Neural cell (in vitro differentiated cells): Measurements from ENCODE around the gene OBI1. TPM values are rescaled to one million over a fixed set of nuclear protein-coding genes. Genes with fewer than 3 reads are reported as not detected.

ENCODE experiments used
- H2AFZ ChIP-seq: fragments of 200-600, 300-800 bp; sonication (generic), shearing (Covaris generic); 2 replicates; pipeline ENCODE4 v1.6.0; 2014; ENCODE audit warnings: low read depth, mild to moderate bottlenecking, antibody characterized with exemption, low read length, moderate library complexity
- H3F3A ChIP-seq: fragments of 200-600 bp; shearing (Covaris generic); 2 replicates; pipeline ENCODE4 v1.6.1; 2016; ENCODE audit warnings: mild to moderate bottlenecking, moderate library complexity, mixed read lengths, antibody characterized with exemption, low read length; ENCODE audit not compliant: insufficient read depth, poor library complexity, severe bottlenecking
- H3K27ac ChIP-seq: fragments of 200-600, 300-800 bp; sonication (generic), shearing (Covaris generic); 2 replicates; pipeline ENCODE4 v1.5.1; 2014; ENCODE audit warnings: mild to moderate bottlenecking, low read length, moderate library complexity
- H3K27me3 ChIP-seq: fragments of 300-800, 200-600 bp; sonication (generic), shearing (Covaris generic); 2 replicates; pipeline ENCODE4 v1.6.0; 2014; ENCODE audit warnings: mild to moderate bottlenecking, low read depth, low read length, moderate library complexity; ENCODE audit not compliant: insufficient read depth
- H3K36me3 ChIP-seq: fragments of 300-800, 200-600 bp; sonication (generic), shearing (Covaris generic); 2 replicates; pipeline ENCODE4 v1.5.1; 2014; ENCODE audit warnings: mild to moderate bottlenecking, antibody characterized with exemption, low read length, moderate library complexity; ENCODE audit not compliant: insufficient read depth
- H3K4me2 ChIP-seq: fragments of 300-800, 200-600 bp; sonication (generic), shearing (Covaris generic); 2 replicates; pipeline ENCODE4 v1.6.0; 2014; ENCODE audit warnings: mild to moderate bottlenecking, low read length
- H3K4me3 ChIP-seq: fragments of 300-800, 200-600 bp; sonication (generic), shearing (Covaris generic); 2 replicates; pipeline ENCODE4 v1.5.1; 2014; ENCODE audit warnings: mild to moderate bottlenecking, low read length, moderate library complexity
- H3K79me2 ChIP-seq: fragments of 200-600 bp; shearing (Covaris generic); replicated peaks from 2 replicates; pipeline ENCODE4 v1.6.0; 2014; ENCODE audit warnings: mild to moderate bottlenecking, low read length, moderate library complexity; ENCODE audit not compliant: insufficient read depth
- H3K9ac ChIP-seq: fragments of 300-800, 200-600 bp; sonication (generic), shearing (Covaris generic); 2 replicates; pipeline ENCODE4 v1.6.1; 2016; ENCODE audit warnings: mild to moderate bottlenecking, low read length, mixed read lengths
- H3K9me2 ChIP-seq: fragments of 200-600 bp; shearing (Covaris generic); 2 replicates; pipeline ENCODE4 v1.6.1; 2016; ENCODE audit warnings: mild to moderate bottlenecking, low read length, mixed read lengths; ENCODE audit not compliant: insufficient read depth
- H3K9me3 ChIP-seq: fragments of 200-600, 300-800 bp; sonication (generic), shearing (Covaris generic); 2 replicates; pipeline ENCODE4 v1.6.1; 2016; ENCODE audit warnings: mild to moderate bottlenecking, mixed run types, low read length, moderate library complexity, mixed read lengths
- H4K20me1 ChIP-seq: fragments of 200-600 bp; shearing (Covaris generic); 2 replicates; pipeline ENCODE4 v1.6.1; 2016; ENCODE audit warnings: mild to moderate bottlenecking, mixed run types; ENCODE audit not compliant: insufficient read depth
- EP300 ChIP-seq: fragments of 450-650 bp; conservative IDR thresholded peaks from 2 replicates; pipeline ENCODE4 v1.6.1; 2014; ENCODE audit warnings: antibody characterized with exemption, mild to moderate bottlenecking, moderate library complexity; ENCODE audit not compliant: poor library complexity, severe bottlenecking
- EZH2 ChIP-seq: fragments of 200-600, 300-800 bp; shearing (Covaris generic), sonication (generic); IDR thresholded peaks from 2 replicates; pipeline ENCODE4 v1.6.1; 2014; ENCODE audit warnings: antibody characterized with exemption, low read length, borderline replicate concordance, mild to moderate bottlenecking; ENCODE audit not compliant: insufficient read depth, poor library complexity, severe bottlenecking
- MXI1 ChIP-seq: fragments of 450-650 bp; conservative IDR thresholded peaks from 2 replicates; pipeline ENCODE4 v1.6.1; 2014; ENCODE audit warnings: antibody characterized with exemption, mild to moderate bottlenecking; ENCODE audit not compliant: poor library complexity, severe bottlenecking
- POLR2AphosphoS5 ChIP-seq: IDR thresholded peaks from 2 replicates; pipeline ENCODE4 v1.6.1; 2012
- RAD21 ChIP-seq: fragments of 450-650 bp; conservative IDR thresholded peaks from 2 replicates; pipeline ENCODE4 v1.6.1; 2014; ENCODE audit warnings: antibody characterized with exemption, mild to moderate bottlenecking, moderate library complexity
- SMC3 ChIP-seq: fragments of 450-650 bp; conservative IDR thresholded peaks from 2 replicates; pipeline ENCODE4 v1.6.1; 2014; ENCODE audit warnings: antibody characterized with exemption, mild to moderate bottlenecking, moderate library complexity; ENCODE audit not compliant: poor library complexity
- TAF1 ChIP-seq: IDR thresholded peaks from 2 replicates; pipeline ENCODE4 v1.6.1; 2012; ENCODE audit warnings: low read depth
- polyA plus RNA-seq: library from polyadenylated mRNA; depleted of rRNA; stranded (reverse); fragments of >200 nt; gene quantifications from 2 replicates; pipeline ENCODE4 v1.2.3, GENCODE V29; 2014
- TF ChIP-seq, protein P1 (sequence below): fragments of 450-650 bp; IDR thresholded peaks from 2 replicates; pipeline ENCODE4 v1.5.1; 2014; ENCODE audit warnings: antibody characterized with exemption, mild to moderate bottlenecking, moderate library complexity; ENCODE audit not compliant: poor library complexity, severe bottlenecking
- TF ChIP-seq, protein P2 (sequence below): IDR thresholded peaks from 2 replicates; pipeline ENCODE4 v1.6.1; 2012; ENCODE audit warnings: borderline replicate concordance

Gene OBI1
- polyA plus RNA-seq, 1 donor from 2014 or later = 40.1 TPM

- no peaks in the 10 kb centered on the region for H4K20me1 ChIP-seq
Measured at GRCh38 chr13:78700121-78700910, 41.4 kb upstream of the OBI1 start.

GRCh38 chr13:78689011-78689410 is 30.1 kb upstream of the OBI1 start:
- TF ChIP-seq SMC3 = no peak
- TF ChIP-seq EZH2 = no peak
- no peak for TF ChIP-seq POLR2AphosphoS5
- TF ChIP-seq EP300 = no peak
- TF ChIP-seq, protein P1, sequence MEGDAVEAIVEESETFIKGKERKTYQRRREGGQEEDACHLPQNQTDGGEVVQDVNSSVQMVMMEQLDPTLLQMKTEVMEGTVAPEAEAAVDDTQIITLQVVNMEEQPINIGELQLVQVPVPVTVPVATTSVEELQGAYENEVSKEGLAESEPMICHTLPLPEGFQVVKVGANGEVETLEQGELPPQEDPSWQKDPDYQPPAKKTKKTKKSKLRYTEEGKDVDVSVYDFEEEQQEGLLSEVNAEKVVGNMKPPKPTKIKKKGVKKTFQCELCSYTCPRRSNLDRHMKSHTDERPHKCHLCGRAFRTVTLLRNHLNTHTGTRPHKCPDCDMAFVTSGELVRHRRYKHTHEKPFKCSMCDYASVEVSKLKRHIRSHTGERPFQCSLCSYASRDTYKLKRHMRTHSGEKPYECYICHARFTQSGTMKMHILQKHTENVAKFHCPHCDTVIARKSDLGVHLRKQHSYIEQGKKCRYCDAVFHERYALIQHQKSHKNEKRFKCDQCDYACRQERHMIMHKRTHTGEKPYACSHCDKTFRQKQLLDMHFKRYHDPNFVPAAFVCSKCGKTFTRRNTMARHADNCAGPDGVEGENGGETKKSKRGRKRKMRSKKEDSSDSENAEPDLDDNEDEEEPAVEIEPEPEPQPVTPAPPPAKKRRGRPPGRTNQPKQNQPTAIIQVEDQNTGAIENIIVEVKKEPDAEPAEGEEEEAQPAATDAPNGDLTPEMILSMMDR = no peak
- TF ChIP-seq TAF1 = no peak
- TF ChIP-seq, protein P2, sequence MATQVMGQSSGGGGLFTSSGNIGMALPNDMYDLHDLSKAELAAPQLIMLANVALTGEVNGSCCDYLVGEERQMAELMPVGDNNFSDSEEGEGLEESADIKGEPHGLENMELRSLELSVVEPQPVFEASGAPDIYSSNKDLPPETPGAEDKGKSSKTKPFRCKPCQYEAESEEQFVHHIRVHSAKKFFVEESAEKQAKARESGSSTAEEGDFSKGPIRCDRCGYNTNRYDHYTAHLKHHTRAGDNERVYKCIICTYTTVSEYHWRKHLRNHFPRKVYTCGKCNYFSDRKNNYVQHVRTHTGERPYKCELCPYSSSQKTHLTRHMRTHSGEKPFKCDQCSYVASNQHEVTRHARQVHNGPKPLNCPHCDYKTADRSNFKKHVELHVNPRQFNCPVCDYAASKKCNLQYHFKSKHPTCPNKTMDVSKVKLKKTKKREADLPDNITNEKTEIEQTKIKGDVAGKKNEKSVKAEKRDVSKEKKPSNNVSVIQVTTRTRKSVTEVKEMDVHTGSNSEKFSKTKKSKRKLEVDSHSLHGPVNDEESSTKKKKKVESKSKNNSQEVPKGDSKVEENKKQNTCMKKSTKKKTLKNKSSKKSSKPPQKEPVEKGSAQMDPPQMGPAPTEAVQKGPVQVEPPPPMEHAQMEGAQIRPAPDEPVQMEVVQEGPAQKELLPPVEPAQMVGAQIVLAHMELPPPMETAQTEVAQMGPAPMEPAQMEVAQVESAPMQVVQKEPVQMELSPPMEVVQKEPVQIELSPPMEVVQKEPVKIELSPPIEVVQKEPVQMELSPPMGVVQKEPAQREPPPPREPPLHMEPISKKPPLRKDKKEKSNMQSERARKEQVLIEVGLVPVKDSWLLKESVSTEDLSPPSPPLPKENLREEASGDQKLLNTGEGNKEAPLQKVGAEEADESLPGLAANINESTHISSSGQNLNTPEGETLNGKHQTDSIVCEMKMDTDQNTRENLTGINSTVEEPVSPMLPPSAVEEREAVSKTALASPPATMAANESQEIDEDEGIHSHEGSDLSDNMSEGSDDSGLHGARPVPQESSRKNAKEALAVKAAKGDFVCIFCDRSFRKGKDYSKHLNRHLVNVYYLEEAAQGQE = no peak
- TF ChIP-seq MXI1 = no peak
- TF ChIP-seq RAD21 = no peak
- Histone ChIP-seq H3K9ac (no peak overlapping the region), H2AFZ (no peak overlapping the region)

More at GRCh38 chr13:78700121-78700910, 41.4 kb upstream of the OBI1 start:
- Histone ChIP-seq H3F3A (no peaks in the 10 kb centered on the region), H3K27me3 (no peaks in the 10 kb centered on the region), H3K9ac (no peak overlapping the region), H3K79me2 (no peaks in the 10 kb centered on the region), H3K4me2 (no peak overlapping the region), H3K9me2 (no peaks in the 10 kb centered on the region), H2AFZ (no peak overlapping the region), H3K4me3 (no peak overlapping the region), H3K36me3 (no peaks in the 10 kb centered on the region), H3K27ac (no peak overlapping the region), H3K9me3 (no peaks in the 10 kb centered on the region)
- TF ChIP-seq RAD21 = no peak
- TF ChIP-seq, protein P2 = no peak
- TF ChIP-seq, protein P1 = no peak
- no peak for TF ChIP-seq TAF1
- TF ChIP-seq POLR2AphosphoS5 = no peak
- no peak for TF ChIP-seq MXI1
- no peak for TF ChIP-seq EP300
- no peak for TF ChIP-seq SMC3
- TF ChIP-seq EZH2 = no peak

More at GRCh38 chr13:78689011-78689410, 30.1 kb upstream of the OBI1 start:
- Histone ChIP-seq H3K36me3 (no peaks in the 10 kb centered on the region), H3K79me2 (no peaks in the 10 kb centered on the region), H3K4me2 (no peak overlapping the region), H3F3A (no peaks in the 10 kb centered on the region), H3K27me3 (no peaks in the 10 kb centered on the region), H3K9me2 (no peaks in the 10 kb centered on the region), H3K4me3 (no peak overlapping the region), H4K20me1 (no peaks in the 10 kb centered on the region), H3K27ac (no peak overlapping the region), H3K9me3 (no peaks in the 10 kb centered on the region)
